Ishikawa (cell line): ENCODE results near the gene KRT82.

ENCODE experiments used
- CEBPB ChIP-seq: IDR thresholded peaks from 2 replicates; pipeline ENCODE4 v1.6.1; 2012
- EP300 ChIP-seq: IDR thresholded peaks from 2 replicates; pipeline ENCODE4 v1.6.1; 2012; ENCODE audit warnings: borderline replicate concordance
- FOXM1 ChIP-seq: IDR thresholded peaks from 2 replicates; pipeline ENCODE4 v1.6.1; 2012; ENCODE audit warnings: low read depth, borderline replicate concordance
- NFIC ChIP-seq: IDR thresholded peaks from 2 replicates; pipeline ENCODE4 v1.6.1; 2012
- RAD21 ChIP-seq: IDR thresholded peaks from 2 replicates; pipeline ENCODE4 v1.6.1; 2012; ENCODE audit warnings: low read depth
- TAF1 ChIP-seq: IDR thresholded peaks from 2 replicates; pipeline ENCODE4 v1.6.1; 2012; ENCODE audit warnings: low read depth, mild to moderate bottlenecking
- TCF12 ChIP-seq: IDR thresholded peaks from 2 replicates; pipeline ENCODE4 v1.6.1; 2012; ENCODE audit warnings: low read depth
- YY1 ChIP-seq: IDR thresholded peaks from 2 replicates; pipeline ENCODE4 v1.6.1; 2012; ENCODE audit warnings: low read depth
- ZBTB7A ChIP-seq: IDR thresholded peaks from 2 replicates; pipeline ENCODE4 v1.6.1; 2012; ENCODE audit warnings: low read depth
- TF ChIP-seq, protein P1 (sequence below): IDR thresholded peaks from 2 replicates; pipeline ENCODE4 v1.6.1; 2012

- TF ChIP-seq, protein P1, sequence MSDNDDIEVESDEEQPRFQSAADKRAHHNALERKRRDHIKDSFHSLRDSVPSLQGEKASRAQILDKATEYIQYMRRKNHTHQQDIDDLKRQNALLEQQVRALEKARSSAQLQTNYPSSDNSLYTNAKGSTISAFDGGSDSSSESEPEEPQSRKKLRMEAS, result no peak
- TF ChIP-seq NFIC (no peak), RAD21 (no peak), TAF1 (no peak), CEBPB (no peak), TCF12 (no peak), EP300 (no peak), ZBTB7A (no peak), FOXM1 (no peak), YY1 (no peak)
Measured at GRCh38 chr12:52399756-52400155, 6.4 kb downstream of the KRT82 start.
